K562 (cell line): ENCODE data around the gene CCNL1. TPM values are rescaled to one million over a fixed set of nuclear protein-coding genes. Genes with fewer than 3 reads are reported as not detected.

ENCODE experiments used
- ATAC-seq: fragments of 200-7000 bp; cut with Tn5 transposase; 3 replicates; pipeline ENCODE4 v1.9.1; 2020; ENCODE audit warnings: moderate library complexity
- BruUV-seq: library from RNA; stranded (reverse); fragments of 400-500 nt; replicated peaks from 2 replicates; lab custom pipeline; 2021; lab: Mats Ljungman, UMichigan
- CTCF ChIA-PET: fragments of 300-600 bp; formaldehyde crosslinking; extraction: SDS; loops from one replicate; lab custom pipeline; 2021; ENCODE audit warnings: low intra/inter-chr PET ratio; lab: Yijun Ruan, JAX
- POLR2A ChIA-PET: fragments of 300-600, 350-650 bp; sonication (Branson Sonifier 250); formaldehyde crosslinking; extraction: SDS; loops from one replicate; lab custom pipeline; 2021; ENCODE audit warnings: antibody characterized with exemption, inconsistent platforms; lab: Yijun Ruan, JAX
- DNase-seq, 4 experiments: peaks; one replicate each; pipeline versions ENCODE4 v3.0.0 to v3.0.0-alpha.2; 2011 to 2018; ENCODE audit warnings: low spot score in 3 of 4, mixed read lengths in 3 of 4; ENCODE audit errors: extremely low read depth in 1 of 4
- FAIRE-seq: peaks from 2 replicates; lab custom pipeline; 2011; peaks lifted over from hg19 to GRCh38; lab: Jason Lieb, UNC
- H2AFZ ChIP-seq: 2 replicates; pipeline ENCODE4 v1.6.0; 2011; ENCODE audit warnings: low read depth, low read length, control low read depth, inconsistent platforms
- H3K27ac ChIP-seq: fragments of 200-600 bp; 3 replicates; pipeline ENCODE4 v1.8.0; 2011; ENCODE audit warnings: low read depth, mild to moderate bottlenecking, control low read depth, inconsistent platforms, low read length, moderate library complexity, mixed read lengths; ENCODE audit errors: extremely low read depth
- H3K27me3 ChIP-seq, 2 experiments: fragments of 300-600 bp in 1 of 2; 2 replicates in 1 of 2; 3 replicates in 1 of 2; pipeline versions ENCODE4 v1.6.0 to v1.8.0; 2011; ENCODE audit warnings: inconsistent platforms in 2 of 2, low read length in 2 of 2, mild to moderate bottlenecking in 1 of 2, mixed read lengths in 1 of 2, moderate library complexity in 1 of 2; ENCODE audit not compliant: control insufficient read depth in 2 of 2, insufficient read depth in 2 of 2
- H3K36me3 ChIP-seq: fragments of 300-600 bp; 3 replicates; pipeline ENCODE4 v1.8.0; 2011; ENCODE audit warnings: mild to moderate bottlenecking, low read length, inconsistent platforms; ENCODE audit not compliant: control insufficient read depth, insufficient read depth
- H3K4me1 ChIP-seq, 2 experiments: fragments of 200-600 bp in 1 of 2; replicated peaks in 1 of 2; 2 replicates in 1 of 2; 3 replicates in 1 of 2; pipeline versions ENCODE4 v1.5.1 to v1.8.0; 2011; ENCODE audit warnings: inconsistent platforms in 2 of 2, low read length in 2 of 2, mild to moderate bottlenecking in 1 of 2, mixed read lengths in 1 of 2, moderate library complexity in 1 of 2; ENCODE audit not compliant: control insufficient read depth in 2 of 2, insufficient read depth in 2 of 2
- H3K4me2 ChIP-seq: 2 replicates; pipeline ENCODE4 v1.6.1; 2011; ENCODE audit warnings: low read length, control low read depth, inconsistent platforms, mixed read lengths; ENCODE audit not compliant: insufficient read depth
- H3K4me3 ChIP-seq: fragments of 200-600 bp; sonication (generic), shearing (Covaris generic); 2 replicates; pipeline ENCODE4 v1.5.1; 2016; ENCODE audit warnings: control low read depth, inconsistent platforms
- H3K79me2 ChIP-seq: fragments of 200-600 bp; 3 replicates; pipeline ENCODE4 v1.8.0; 2011; ENCODE audit warnings: low read length, inconsistent platforms; ENCODE audit not compliant: control insufficient read depth, insufficient read depth
- H3K9ac ChIP-seq, 2 experiments: 2 replicates each; pipeline versions ENCODE4 v1.6.0 to v1.6.1; 2011; ENCODE audit warnings: low read depth in 2 of 2, low read length in 2 of 2, control low read depth in 1 of 2, inconsistent platforms in 1 of 2, mild to moderate bottlenecking in 1 of 2, mixed read lengths in 1 of 2; ENCODE audit not compliant: insufficient read depth in 1 of 2
- H3K9me1 ChIP-seq: one replicate; pipeline ENCODE4 v1.6.0; 2011; ENCODE audit warnings: inconsistent platforms, mild to moderate bottlenecking, low read length, moderate library complexity; ENCODE audit not compliant: control insufficient read depth, insufficient read depth
- H3K9me3 ChIP-seq: replicated peaks from 2 replicates; pipeline ENCODE4 v1.5.1; 2011; ENCODE audit warnings: low read depth, low read length, inconsistent platforms; ENCODE audit not compliant: control insufficient read depth, insufficient read depth
- H4K20me1 ChIP-seq: replicated peaks from 2 replicates; pipeline ENCODE4 v1.6.1; 2011; ENCODE audit warnings: low read length, inconsistent platforms, mixed read lengths; ENCODE audit not compliant: control insufficient read depth, insufficient read depth
- BCL6 ChIP-seq: fragments of 250-450 bp; sonication (Bioruptor Pico); IDR thresholded peaks from 2 replicates; pipeline ENCODE4 v1.4.0; 2020
- BRF2 ChIP-seq: IDR thresholded peaks from 3 replicates; pipeline ENCODE4 v1.6.1; 2011; ENCODE audit warnings: borderline replicate concordance, mild to moderate bottlenecking; ENCODE audit not compliant: insufficient read length, insufficient read depth
- KDM4B ChIP-seq, 2 experiments: fragments of 450-650 bp in 1 of 2; sonication (generic) in 1 of 2; IDR thresholded peaks; 2 replicates each; pipeline ENCODE4 v1.6.1; 2016 to 2017; ENCODE audit warnings: borderline replicate concordance in 2 of 2, antibody characterized with exemption in 1 of 2, low read depth in 1 of 2, mild to moderate bottlenecking in 1 of 2
- MECOM ChIP-seq: fragments of 250-450 bp; sonication (Bioruptor Pico); IDR thresholded peaks from 2 replicates; pipeline ENCODE4 v1.8.0; 2022; ENCODE audit warnings: inconsistent platforms
- MYC ChIP-seq, 2 experiments: fragments of 250-450 bp in 1 of 2; sonication (Bioruptor Pico) in 1 of 2; IDR thresholded peaks; 2 replicates each; pipeline versions ENCODE4 v1.5.1 to v1.6.1; 2012 to 2021; ENCODE audit warnings: low read depth in 2 of 2, borderline replicate concordance in 1 of 2, improper control_type of control experiment in 1 of 2, low read length in 1 of 2, mild to moderate bottlenecking in 1 of 2, moderate library complexity in 1 of 2
- SREBF1 ChIP-seq: fragments of 150-350 bp; IDR thresholded peaks from 2 replicates; pipeline ENCODE4 v1.6.1; 2014; ENCODE audit warnings: antibody characterized with exemption, low read depth, low read length, borderline replicate concordance
- U2AF2 ChIP-seq: fragments of 200-400 bp; formaldehyde crosslinking; optimal IDR thresholded peaks from 2 replicates; pipeline ENCODE3; 2017; ENCODE audit warnings: low read depth, mild to moderate bottlenecking, low read length
- WGBS: fragments of 100-300 bp; shearing (Covaris generic); methylation state at CpG from one replicate; pipeline ENCODE4 v1.1.6; 2016; ENCODE audit warnings: low coverage, mixed read lengths; ENCODE audit not compliant: insufficient coverage; ENCODE audit errors: missing lambda C conversion rate; 5-methylcytosine and 5-hydroxymethylcytosine counted together
- in situ Hi-C: fragments of 300-500 bp; cut with MboI; formaldehyde crosslinking; loops from 4 replicates; pipeline ENCODE4 v1.15.0; 2018; ENCODE audit warnings: inconsistent platforms, mixed read lengths
- intact Hi-C: fragments of 100-400 bp; cut with micrococcal nuclease; formaldehyde crosslinking; loops from 2 replicates; pipeline ENCODE4 v1.14.2; 2022
- polyA plus RNA-seq, 8 experiments: library from polyadenylated mRNA; depleted of rRNA in 4 of 8; stranded (reverse) in 5 of 8; unstranded in 3 of 8; fragments of >200 nt; fragmentation: Nextera tagmentation in 2 of 8; fragmentation: Illumina TruSeq in 1 of 8; extraction: Ambion mirVana in 2 of 8; extraction: Trizol in 1 of 8; gene quantifications; 2 replicates each; pipeline versions ENCODE4 v1.2.1 to v1.2.3, GENCODE V29; 2011 to 2014; ENCODE audit warnings: inconsistent platforms in 1 of 8, missing spikeins in 1 of 8
- total RNA-seq, 7 experiments: library from RNA; depleted of rRNA in 6 of 7; stranded (reverse); fragments of >200 nt in 6 of 7; fragmentation: Illumina TruSeq in 2 of 7; extraction: Trizol in 2 of 7; gene quantifications; 2 replicates each; pipeline versions ENCODE4 v1.2.1 to v1.2.3, GENCODE V29; 2011 to 2021; ENCODE audit warnings: low replicate concordance in 1 of 7
- TF ChIP-seq, protein P1 (sequence below): sonication (generic); formaldehyde crosslinking; IDR thresholded peaks from 2 replicates; pipeline ENCODE4 v1.8.1; 2023; ENCODE audit warnings: mild to moderate bottlenecking, missing genetic modification reagents

Gene CCNL1
- total and polyA plus RNA-seq, 9 of the 15 experiments (the other 6 are each of a cell fraction or from before 2014, with no cell fraction given): 16.1 to 186 (median 132) TPM

DNA sequence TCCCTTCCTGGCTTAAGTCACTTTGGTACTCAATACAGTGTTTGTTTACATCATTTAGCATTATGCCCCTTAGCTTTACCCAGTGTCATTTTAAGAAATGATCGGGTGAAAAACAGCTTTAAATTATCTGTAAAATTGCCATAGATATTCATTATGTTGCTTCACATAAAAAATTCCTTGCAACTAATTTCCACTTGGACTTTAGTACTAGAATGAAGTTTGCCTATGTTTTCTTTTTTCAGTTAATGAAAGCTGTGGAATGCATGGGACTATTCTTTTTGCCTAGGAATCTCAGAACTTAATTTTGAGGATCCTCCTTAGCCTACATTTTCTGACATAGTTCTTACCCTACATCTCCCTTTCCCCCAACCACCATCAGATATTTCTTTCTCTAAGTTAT lies 38.4 kb downstream of the CCNL1 start:
- in situ Hi-C loops: no loop called here
- H3K27ac ChIP-seq: no peak overlapping the region
- POLR2A ChIA-PET: no interaction called here

DNA sequence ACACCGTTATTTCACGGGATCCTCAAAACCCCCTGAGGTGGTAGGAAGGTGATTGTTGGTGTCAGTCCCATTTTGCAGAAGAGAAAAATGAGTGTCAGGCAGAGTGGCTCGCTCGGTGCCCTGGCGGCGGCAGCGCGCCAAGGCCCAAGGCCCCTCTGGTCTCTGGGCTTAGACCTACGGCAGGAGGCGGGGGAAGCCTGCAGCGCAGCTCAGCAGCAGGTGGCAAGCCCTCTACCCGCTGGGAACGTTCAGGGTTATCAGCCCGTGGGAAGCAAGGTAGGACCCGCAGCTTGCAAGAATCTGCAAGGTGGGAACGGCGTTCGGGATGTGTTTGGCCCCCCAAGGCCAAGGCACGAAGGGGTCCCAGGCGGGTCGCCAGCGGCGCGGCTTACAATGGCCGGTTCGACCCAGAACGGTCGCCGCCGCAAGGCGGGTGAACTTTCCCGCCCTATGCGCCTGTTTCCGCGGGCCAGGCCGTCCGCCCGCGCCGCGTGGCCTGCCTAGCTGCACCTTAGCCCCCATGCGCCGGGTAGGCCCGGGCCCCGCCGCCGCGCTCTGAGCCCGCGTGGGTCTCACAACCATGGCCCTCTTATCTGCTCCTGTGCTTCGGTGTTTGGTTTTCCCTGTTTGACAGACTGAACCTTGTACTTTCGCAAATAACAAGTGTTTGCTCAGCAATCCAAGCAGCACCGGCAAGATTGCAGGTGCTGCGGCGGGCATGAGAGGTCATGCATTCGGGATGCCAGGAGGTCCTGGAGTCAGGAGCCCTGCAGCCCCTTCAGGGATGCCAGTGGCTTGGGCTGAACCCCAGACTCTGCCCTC lies 39.7 kb downstream of the CCNL1 start:
- Histone ChIP-seq H3K36me3 (no peaks in the 10 kb centered on the region), H2AFZ (no peak overlapping the region; the same call in 1 of the 2 replicates), H3K4me2 (no peak overlapping the region), H4K20me1 (no peaks in the 10 kb centered on the region), H3K9me3 (peaks cover 5% of the 10 kb centered on the region; the same call in 1 of the 2 replicates), H3K9ac (no peak overlapping the region), H3K4me1 (peaks cover 18 to 42% of the 10 kb centered on the region in 2 experiments), H3K9me1 (no peaks in the 10 kb centered on the region), H3K79me2 (no peaks in the 10 kb centered on the region), H3K27ac (peak overlapping the region; percentile 64; the same call in 1 of the 3 replicates), H3K4me3 (no peak overlapping the region), H3K27me3 (no peaks in the 10 kb centered on the region)
- FAIRE-seq (no peak), DNase-seq (no peak), ATAC-seq (no peak)
- in situ Hi-C loops: no loop called here
- ChIA-PET POLR2A (interaction anchor here (0.7 to 1.3 kb wide), 4 partner anchors 10 to 1909 kb away, joined by 3 to 6 read pairs (median 4); partner anchors contain the start of gene SSR3), CTCF (no interaction called here)
- no TSS peak for BruUV-seq
- 98% methylated on average over 27 of the region's 56 CpGs for WGBS
- TF ChIP-seq, protein P1, sequence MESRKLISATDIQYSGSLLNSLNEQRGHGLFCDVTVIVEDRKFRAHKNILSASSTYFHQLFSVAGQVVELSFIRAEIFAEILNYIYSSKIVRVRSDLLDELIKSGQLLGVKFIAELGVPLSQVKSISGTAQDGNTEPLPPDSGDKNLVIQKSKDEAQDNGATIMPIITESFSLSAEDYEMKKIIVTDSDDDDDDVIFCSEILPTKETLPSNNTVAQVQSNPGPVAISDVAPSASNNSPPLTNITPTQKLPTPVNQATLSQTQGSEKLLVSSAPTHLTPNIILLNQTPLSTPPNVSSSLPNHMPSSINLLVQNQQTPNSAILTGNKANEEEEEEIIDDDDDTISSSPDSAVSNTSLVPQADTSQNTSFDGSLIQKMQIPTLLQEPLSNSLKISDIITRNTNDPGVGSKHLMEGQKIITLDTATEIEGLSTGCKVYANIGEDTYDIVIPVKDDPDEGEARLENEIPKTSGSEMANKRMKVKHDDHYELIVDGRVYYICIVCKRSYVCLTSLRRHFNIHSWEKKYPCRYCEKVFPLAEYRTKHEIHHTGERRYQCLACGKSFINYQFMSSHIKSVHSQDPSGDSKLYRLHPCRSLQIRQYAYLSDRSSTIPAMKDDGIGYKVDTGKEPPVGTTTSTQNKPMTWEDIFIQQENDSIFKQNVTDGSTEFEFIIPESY (CRISPR knock-in tag): peak; percentile 97
- no peak for TF ChIP-seq BCL6 (CRISPR knock-in tag)
- no peak for TF ChIP-seq MYC (IDR thresholded peaks at IDR 0.05; ENCODE audit: low read depth, low read length)
- TF ChIP-seq MYC (CRISPR knock-in tag; IDR thresholded peaks at IDR 0.05; ENCODE audit: borderline replicate concordance, low read depth): peak; percentile 53; the same call in 1 of the 2 replicates
- no peak for TF ChIP-seq MECOM (CRISPR knock-in tag)
- 0 out of 4 replicates have a peak, but pooled peaks of 1 of the 2 experiments have one; percentile 27 for TF ChIP-seq KDM4B (IDR thresholded peaks at IDR 0.05; ENCODE audit: borderline replicate concordance in 2 of 2, low read depth in 1 of 2)
- no peak for TF ChIP-seq BRF2
- intact Hi-C loops: no loop called here

More for the DNA sequence above, 38.4 kb downstream of the CCNL1 start:
- no peak for ATAC-seq
- no peaks in the 10 kb centered on the region for H3K9me1 ChIP-seq
- H3K4me3 ChIP-seq: no peak overlapping the region
- H3K4me2 ChIP-seq: no peak overlapping the region
- no peak overlapping the region for H3K9ac ChIP-seq
- 45% methylated on average over 1 of the region's 1 CpG for WGBS
- no peaks in the 10 kb centered on the region for H3K36me3 ChIP-seq
- H4K20me1 ChIP-seq: no peaks in the 10 kb centered on the region
- H2AFZ ChIP-seq: no peak overlapping the region
- H3K79me2 ChIP-seq: no peaks in the 10 kb centered on the region
- no TSS peak for BruUV-seq
- no peak for FAIRE-seq
- H3K27me3 ChIP-seq: no peaks in the 10 kb centered on the region
- TF ChIP-seq SREBF1: no peak
- TF ChIP-seq U2AF2: no peak
- CTCF ChIA-PET: interaction anchor here (0.6 kb wide), 1 partner anchor 50 kb away, joined by 5 read pairs; no protein-coding TSS in a partner anchor
- intact Hi-C loops: no loop called here
- DNase-seq: no peak
- H3K4me1 ChIP-seq: peaks cover 9 to 40% of the 10 kb centered on the region in 2 experiments
- H3K9me3 ChIP-seq: peaks cover 5% of the 10 kb centered on the region; the same call in 1 of the 2 replicates
